HAP-1 (cell line): ENCODE measurements around the gene NT5C1A.

Experiments
- DNase-seq, 2 experiments: peaks; one replicate each; pipeline ENCODE4 v3.0.0-alpha.2; 2016 to 2020; ENCODE audit warnings: low spot score in 2 of 2
- H3K27me3 ChIP-seq: fragments of 250-450 bp; sonication (Bioruptor Pico); 2 replicates; pipeline ENCODE4 v1.5.1; 2020; ENCODE audit warnings: low read depth, mild to moderate bottlenecking, moderate library complexity
- H3K36me3 ChIP-seq: fragments of 250-450 bp; sonication (Bioruptor Pico); replicated peaks from 2 replicates; pipeline ENCODE4 v1.5.1; 2020; ENCODE audit warnings: mild to moderate bottlenecking
- H3K4me1 ChIP-seq: fragments of 250-450 bp; sonication (Bioruptor Pico); 2 replicates; pipeline ENCODE4 v1.5.1; 2020; ENCODE audit warnings: mild to moderate bottlenecking
- H3K4me3 ChIP-seq: fragments of 250-450 bp; sonication (Bioruptor Pico); 2 replicates; pipeline ENCODE4 v1.5.1; 2020; ENCODE audit warnings: mild to moderate bottlenecking, moderate library complexity
- H3K9me3 ChIP-seq: fragments of 250-450 bp; sonication (Bioruptor Pico); 2 replicates; pipeline ENCODE4 v1.5.1; 2020; ENCODE audit warnings: mild to moderate bottlenecking, moderate library complexity
- in situ Hi-C: fragments of 300-500 bp; cut with MboI; formaldehyde crosslinking; loops from 3 replicates; pipeline ENCODE4 v1.14.3; 2020; ENCODE audit warnings: low sequenced_read_pairs, inconsistent platforms, mixed read lengths

NT5C1A gene

DNA sequence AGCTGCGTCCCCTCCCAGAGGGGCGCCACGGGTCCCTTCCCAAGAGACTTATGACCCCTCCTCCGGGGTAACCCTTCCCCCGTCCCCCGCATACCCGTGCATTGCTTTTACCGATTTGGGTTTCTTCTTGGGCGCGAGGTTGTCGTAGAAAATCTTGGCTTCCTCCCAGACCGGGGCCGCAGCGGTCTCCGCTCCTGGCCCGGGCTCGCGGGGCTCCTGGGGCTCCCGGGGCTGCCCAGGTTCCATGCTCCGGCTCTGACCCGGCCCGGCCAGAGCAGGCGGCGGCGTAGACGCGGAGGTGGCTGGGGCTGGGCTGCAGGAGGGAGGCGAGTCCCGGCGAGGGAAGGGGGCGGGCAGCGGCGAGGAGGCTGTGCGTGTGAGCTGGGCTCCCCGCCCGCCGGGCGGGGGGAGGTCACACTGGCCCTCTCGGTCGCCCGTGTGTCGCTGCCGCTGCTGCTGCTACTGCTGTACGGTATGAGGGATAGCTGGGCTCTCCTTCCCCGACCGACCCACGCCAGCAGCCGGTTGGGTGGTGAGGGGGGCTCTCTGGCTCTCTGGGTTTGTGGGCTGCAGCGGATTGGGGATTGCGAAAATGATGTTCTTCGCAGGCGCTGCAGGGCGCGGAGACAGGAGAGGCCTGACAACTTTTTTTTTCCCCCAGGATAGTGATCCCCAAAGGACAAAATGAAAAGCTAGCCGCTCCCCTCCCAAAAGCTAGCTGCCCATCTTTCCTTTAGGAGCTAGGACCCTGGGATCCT is at the start of gene NT5C1A:
NT5C1A (minus strand) TSS at position 315 of the 758 bp plus-strand sequence; CDS start at position 246, 69 bp downstream.
- Histone ChIP-seq H3K9me3 (no peaks in the 10 kb centered on the region), H3K4me3 (peak within 1 kb of the TSS; percentile 36), H3K4me1 (peaks cover 5% of the 10 kb centered on the region; the same call in 1 of the 2 replicates), H3K27me3 (no peaks in the 10 kb centered on the region), H3K36me3 (no peaks in the 10 kb centered on the region)
- in situ Hi-C loops: no loop called here
- peak in 1 of 2 experiments; percentile 64 for DNase-seq

- no peaks in the 10 kb centered on the region for H3K36me3 ChIP-seq
- no peaks in the 10 kb centered on the region for H3K9me3 ChIP-seq
- in situ Hi-C loops: loop anchor here (10.0 kb wide), 1 partner anchor 117 kb away; no protein-coding TSS in a partner anchor
- H3K27me3 ChIP-seq: peaks cover 50% of the 10 kb centered on the region
- DNase-seq: no peak
- H3K4me1 ChIP-seq: no peaks in the 10 kb centered on the region
- H3K4me3 ChIP-seq: no peak overlapping the region
These were observed 49.8 kb upstream of the NT5C1A start for GRCh38 chr1:39721664-39722063.

DNA sequence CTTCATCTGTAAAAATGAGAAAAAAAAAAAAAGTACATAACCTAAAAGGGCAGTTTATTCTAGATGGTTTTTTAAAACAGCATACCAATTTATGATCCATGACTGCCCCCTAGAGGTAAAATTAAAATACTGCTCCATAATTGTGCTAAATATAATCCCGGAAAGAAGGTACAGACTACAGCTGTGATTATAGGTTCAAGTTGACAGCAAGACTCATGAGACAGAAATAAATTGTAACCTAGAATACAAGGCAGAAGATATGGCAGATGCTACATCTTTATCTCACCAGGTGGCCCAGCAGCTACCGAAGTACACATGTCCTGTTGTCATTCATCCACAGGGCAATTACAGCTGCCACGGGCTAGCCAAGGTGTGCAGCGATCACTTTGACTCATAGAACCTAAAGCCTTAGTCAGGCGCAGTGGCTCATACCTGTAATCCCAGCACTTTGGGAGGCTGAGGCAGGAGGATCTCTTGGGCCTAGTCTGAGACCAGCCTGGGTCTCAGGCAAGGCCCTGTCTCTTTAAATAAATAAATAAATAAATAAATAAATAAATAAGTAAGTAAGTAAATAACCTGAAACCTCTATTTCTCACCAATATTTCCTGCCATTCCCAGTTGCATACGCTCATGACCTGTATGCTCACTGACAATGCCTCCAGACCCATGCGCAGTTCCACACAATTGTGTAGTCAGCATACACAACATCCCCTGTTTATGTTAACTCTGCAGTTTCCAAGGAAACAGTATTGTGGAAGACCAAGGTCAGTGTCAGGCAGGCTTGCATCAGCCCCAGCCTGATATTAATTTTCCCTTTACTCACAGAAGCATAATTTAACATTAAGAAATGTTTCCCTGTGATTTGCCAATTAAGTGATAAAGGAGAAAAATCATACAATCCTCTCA is 48.4 kb upstream of the NT5C1A start:
- H3K9me3 ChIP-seq: no peaks in the 10 kb centered on the region
- H3K4me3 ChIP-seq: no peak overlapping the region
- H3K4me1 ChIP-seq: no peaks in the 10 kb centered on the region
- peaks cover 45% of the 10 kb centered on the region for H3K27me3 ChIP-seq
- in situ Hi-C loops: loop anchor here (10.0 kb wide), 1 partner anchor 116 kb away; no protein-coding TSS in a partner anchor
- peak in 1 of 2 experiments; percentile 73 for DNase-seq
- H3K36me3 ChIP-seq: no peaks in the 10 kb centered on the region

- H3K36me3 ChIP-seq: no peaks in the 10 kb centered on the region
- H3K27me3 ChIP-seq: peaks cover 35% of the 10 kb centered on the region
- no peaks in the 10 kb centered on the region for H3K9me3 ChIP-seq
- no peak overlapping the region for H3K4me3 ChIP-seq
- in situ Hi-C loops: no loop called here
- no peaks in the 10 kb centered on the region; the same call in 1 of the 2 replicates for H3K4me1 ChIP-seq
- DNase-seq: no peak
These were observed 45.9 kb upstream of the NT5C1A start for GRCh38 chr1:39717809-39718208.

DNA sequence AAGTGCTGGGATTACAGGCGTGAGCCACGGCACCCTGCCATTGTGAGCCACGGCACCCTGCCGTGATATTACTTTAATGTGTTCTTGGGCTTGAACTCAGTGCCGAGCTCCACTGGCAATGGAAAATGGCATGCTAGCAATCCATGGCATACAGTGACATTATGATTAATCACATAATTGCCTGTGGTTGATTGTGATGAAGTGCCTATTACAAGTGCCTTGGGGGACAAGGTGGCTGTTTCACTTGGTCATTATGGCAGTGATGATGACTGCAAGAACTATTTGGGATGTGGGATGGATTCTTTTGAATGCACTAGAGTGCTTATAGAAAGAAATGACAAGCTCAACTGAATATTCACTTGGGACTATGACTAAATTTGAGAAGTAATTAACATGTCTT is 41.6 kb upstream of the NT5C1A start:
- no peaks in the 10 kb centered on the region for H3K36me3 ChIP-seq
- in situ Hi-C loops: no loop called here
- H3K4me1 ChIP-seq: peaks cover 22% of the 10 kb centered on the region
- H3K4me3 ChIP-seq: no peak overlapping the region
- peaks cover 29% of the 10 kb centered on the region for H3K27me3 ChIP-seq
- DNase-seq: no peak
- H3K9me3 ChIP-seq: no peaks in the 10 kb centered on the region

- Histone ChIP-seq H3K36me3 (no peaks in the 10 kb centered on the region), H3K4me1 (peaks cover 22% of the 10 kb centered on the region), H3K4me3 (no peak overlapping the region), H3K9me3 (no peaks in the 10 kb centered on the region), H3K27me3 (peaks cover 15% of the 10 kb centered on the region)
- DNase-seq: peak; percentile 42 to 52
- in situ Hi-C loops: no loop called here
These were observed 40.0 kb upstream of the NT5C1A start for GRCh38 chr1:39711966-39712340.

DNA sequence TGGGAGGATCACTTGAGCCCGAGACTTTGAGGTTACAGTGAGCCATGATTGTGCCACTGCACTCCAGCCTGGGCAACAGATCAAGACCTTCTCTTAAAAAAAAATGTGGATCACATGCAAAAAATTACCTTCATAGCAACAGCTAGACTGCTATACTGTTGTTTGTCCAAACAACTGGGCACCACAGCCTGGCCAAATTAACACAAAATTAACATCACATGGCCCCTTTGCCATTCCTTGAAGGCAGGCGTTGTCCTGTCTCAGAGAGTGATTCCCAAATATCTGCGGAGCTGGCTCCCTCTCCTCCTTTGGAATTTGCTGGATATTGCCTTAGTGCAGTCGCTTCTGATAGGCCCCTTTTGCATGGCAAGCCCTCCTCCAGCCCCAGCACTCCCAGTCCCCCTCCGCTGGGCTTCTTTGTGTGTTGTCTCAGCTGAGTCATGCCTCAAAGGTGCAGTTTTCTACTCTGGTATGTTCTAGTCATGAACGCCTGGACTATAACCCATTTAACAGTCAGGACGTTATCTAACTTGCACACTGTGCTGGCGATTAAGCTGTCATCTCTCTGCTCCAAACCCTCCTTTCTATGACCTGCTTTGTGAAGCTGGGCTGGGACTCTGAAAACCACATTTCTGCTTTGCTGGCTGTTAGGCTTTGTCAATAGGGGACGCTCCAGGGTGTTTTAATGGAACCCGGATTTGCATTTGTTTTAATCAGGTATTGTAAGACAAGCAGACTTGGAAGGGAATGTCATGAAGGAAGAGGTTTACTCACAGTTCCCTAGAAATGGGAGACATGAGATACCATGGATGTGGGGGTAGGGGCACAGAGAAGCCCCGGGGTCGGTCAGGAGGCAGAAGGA is 39.4 kb upstream of the NT5C1A start:
- no peaks in the 10 kb centered on the region for H3K36me3 ChIP-seq
- no peaks in the 10 kb centered on the region for H3K9me3 ChIP-seq
- peaks cover 9% of the 10 kb centered on the region for H3K27me3 ChIP-seq
- in situ Hi-C loops: no loop called here
- DNase-seq: peak; percentile 16 to 44
- H3K4me1 ChIP-seq: peaks cover 22% of the 10 kb centered on the region
- no peak overlapping the region for H3K4me3 ChIP-seq

DNA sequence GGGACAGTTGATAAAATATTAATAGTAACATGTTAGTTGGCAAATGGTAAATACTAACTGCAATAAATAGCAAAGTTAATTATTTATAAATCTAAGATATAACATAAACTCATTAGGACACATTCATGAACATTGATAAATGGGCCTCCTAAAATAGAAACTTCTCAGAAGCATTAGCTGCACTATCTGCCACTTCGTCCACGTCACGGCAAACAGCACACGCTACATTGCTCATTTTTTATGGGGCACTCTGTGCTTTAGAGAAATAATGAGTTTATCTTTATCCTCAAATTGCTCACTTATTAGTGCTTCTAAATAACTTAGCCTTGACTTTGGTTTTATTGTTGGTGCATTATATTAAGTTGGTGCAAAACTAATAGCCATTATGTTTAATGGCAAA is 35.6 kb upstream of the NT5C1A start:
- in situ Hi-C loops: no loop called here
- H3K4me1 ChIP-seq: peaks cover 20% of the 10 kb centered on the region
- no peaks in the 10 kb centered on the region for H3K27me3 ChIP-seq
- DNase-seq: no peak
- no peaks in the 10 kb centered on the region for H3K36me3 ChIP-seq
- no peaks in the 10 kb centered on the region for H3K9me3 ChIP-seq
- no peak overlapping the region for H3K4me3 ChIP-seq

GRCh38 chr1:39704757-39705156 is 32.9 kb upstream of the NT5C1A start:
- no peak for DNase-seq
- H3K9me3 ChIP-seq: no peaks in the 10 kb centered on the region
- peaks cover 10% of the 10 kb centered on the region for H3K4me1 ChIP-seq
- H3K4me3 ChIP-seq: no peak overlapping the region
- no peaks in the 10 kb centered on the region for H3K36me3 ChIP-seq
- H3K27me3 ChIP-seq: no peaks in the 10 kb centered on the region
- in situ Hi-C loops: no loop called here

DNA sequence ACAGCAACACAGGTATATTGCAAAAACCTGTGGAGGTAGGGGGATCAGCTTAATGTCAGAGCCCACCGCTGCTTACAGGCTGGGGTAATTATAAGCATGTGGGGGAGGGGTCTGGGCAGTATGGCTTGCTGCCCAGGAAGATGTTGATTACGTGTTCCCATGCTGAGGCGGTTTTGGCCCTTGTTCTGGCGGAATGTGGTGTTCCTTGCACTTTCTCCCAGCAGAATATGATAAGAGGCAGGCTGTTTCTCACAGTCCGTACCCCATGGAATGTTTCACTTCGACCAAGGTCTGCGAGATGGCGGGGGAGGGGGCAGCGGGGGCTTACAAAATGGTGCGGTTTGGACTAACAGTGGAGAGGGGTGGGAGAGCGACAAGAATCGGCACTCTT is 29.1 kb upstream of the NT5C1A start:
- peaks cover 10% of the 10 kb centered on the region for H3K4me1 ChIP-seq
- H3K27me3 ChIP-seq: peaks cover 10% of the 10 kb centered on the region
- H3K9me3 ChIP-seq: no peaks in the 10 kb centered on the region
- in situ Hi-C loops: no loop called here
- H3K4me3 ChIP-seq: no peak overlapping the region
- no peak for DNase-seq
- no peaks in the 10 kb centered on the region for H3K36me3 ChIP-seq

GRCh38 chr1:39700348-39700747 is 28.4 kb upstream of the NT5C1A start:
- Histone ChIP-seq H3K27me3 (peaks cover 10% of the 10 kb centered on the region), H3K9me3 (no peaks in the 10 kb centered on the region)

DNA sequence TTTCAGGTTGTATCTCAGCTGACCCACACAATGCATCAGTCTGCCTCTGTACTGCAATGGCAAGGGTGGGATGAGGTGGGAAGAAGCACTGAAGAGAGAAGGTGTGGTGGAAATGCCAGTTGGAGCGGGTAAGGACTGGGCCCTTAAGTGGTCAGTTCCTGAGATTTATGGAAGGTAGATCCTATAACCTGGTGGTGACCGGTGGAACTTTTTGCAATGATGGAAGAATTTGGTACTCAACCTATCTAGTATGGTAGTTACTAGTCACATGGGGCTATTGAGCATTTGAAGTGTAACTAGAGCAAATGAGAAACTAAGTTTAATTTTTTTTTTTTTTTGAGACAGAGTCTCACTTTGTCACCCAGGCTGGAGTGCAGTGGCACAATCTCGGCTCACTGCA is 27.5 kb upstream of the NT5C1A start:
- H3K4me1 ChIP-seq: peaks cover 10% of the 10 kb centered on the region
- in situ Hi-C loops: no loop called here
- H3K9me3 ChIP-seq: no peaks in the 10 kb centered on the region
- DNase-seq: no peak
- H3K36me3 ChIP-seq: no peaks in the 10 kb centered on the region
- no peak overlapping the region for H3K4me3 ChIP-seq
- H3K27me3 ChIP-seq: peaks cover 10% of the 10 kb centered on the region

More at GRCh38 chr1:39700348-39700747, 28.4 kb upstream of the NT5C1A start:
- Histone ChIP-seq H3K4me3 (no peak overlapping the region), H3K4me1 (peaks cover 10% of the 10 kb centered on the region), H3K36me3 (no peaks in the 10 kb centered on the region)
- DNase-seq: no peak
- in situ Hi-C loops: no loop called here

DNA sequence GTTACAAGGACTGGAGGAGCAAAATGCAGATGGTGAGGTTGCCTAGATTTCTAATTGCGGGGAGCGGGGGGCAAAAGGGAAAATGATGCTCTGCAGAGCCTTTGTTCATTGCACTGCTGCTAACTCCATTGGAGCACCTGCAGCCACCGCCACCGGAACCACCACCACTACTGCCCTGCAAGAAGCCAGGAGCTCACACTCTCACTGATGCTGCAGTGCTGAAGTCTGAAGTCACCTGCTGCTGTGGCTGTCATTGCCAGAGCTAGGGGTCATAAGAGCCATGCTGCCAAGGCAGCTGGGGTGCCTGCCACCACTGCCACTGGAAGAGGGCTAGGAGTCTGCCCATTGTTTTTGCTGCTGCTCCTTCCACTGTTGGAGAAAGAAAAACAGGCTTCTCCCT is 26.7 kb upstream of the NT5C1A start:
- in situ Hi-C loops: no loop called here
- no peaks in the 10 kb centered on the region for H3K36me3 ChIP-seq
- no peak overlapping the region for H3K4me3 ChIP-seq
- DNase-seq: no peak
- peaks cover 10% of the 10 kb centered on the region for H3K27me3 ChIP-seq
- H3K9me3 ChIP-seq: no peaks in the 10 kb centered on the region
- H3K4me1 ChIP-seq: peaks cover 10% of the 10 kb centered on the region
